Sigmoid colon (tissue), 7 donors: ENCODE measurements around the gene ZNF683. TPM values are rescaled to one million over a fixed set of nuclear protein-coding genes. Genes with fewer than 3 reads are reported as not detected.

ENCODE experiments used
- DNase-seq: peaks from one replicate; pipeline ENCODE4 v3.0.0-alpha.2; 2019
- H3K27ac ChIP-seq, 4 donors: fragments of 200-600 bp; sonication (generic); one replicate each; pipeline ENCODE4 v1.5.1; 2016 to 2019; ENCODE audit warnings: mild to moderate bottlenecking in 1 of 4
- H3K27me3 ChIP-seq, 3 donors: fragments of 200-600 bp; sonication (generic); one replicate each; pipeline ENCODE4 v1.5.1; 2019; ENCODE audit warnings: mild to moderate bottlenecking in 1 of 3
- H3K36me3 ChIP-seq, 4 donors: fragments of 200-600 bp; sonication (generic); one replicate each; pipeline ENCODE4 v1.5.1; 2016 to 2019
- H3K4me1 ChIP-seq, 4 donors: fragments of 200-600 bp; sonication (generic); one replicate each; pipeline ENCODE4 v1.5.1; 2017 to 2019
- H3K4me3 ChIP-seq, 4 donors: fragments of 200-600 bp; sonication (generic); one replicate each; pipeline ENCODE4 v1.5.1; 2017 to 2019; ENCODE audit warnings: mild to moderate bottlenecking in 2 of 4, moderate library complexity in 1 of 4
- H3K9me3 ChIP-seq, 4 donors: fragments of 200-600 bp in 3 of 4; sonication (generic) in 3 of 4; one replicate each; pipeline versions ENCODE4 v1.5.1 to v1.6.1; 2013 to 2019
- EP300 ChIP-seq, 4 donors: sonication (generic); formaldehyde crosslinking; IDR thresholded peaks; one replicate each; pipeline ENCODE4 v1.6.1; 2017; ENCODE audit warnings: antibody characterized with exemption in 4 of 4
- POLR2A ChIP-seq, 2 donors: fragments of 450-650 bp; IDR thresholded peaks; one replicate each; pipeline ENCODE4 v1.6.1; 2016; ENCODE audit warnings: antibody characterized with exemption in 2 of 2, mild to moderate bottlenecking in 2 of 2, moderate library complexity in 2 of 2
- POLR2AphosphoS5 ChIP-seq, 4 donors: sonication (generic); formaldehyde crosslinking; IDR thresholded peaks; one replicate each; pipeline ENCODE4 v1.6.1; 2017; ENCODE audit warnings: antibody characterized with exemption in 4 of 4
- WGBS, 2 donors: extraction: QIAGEN DNeasy Blood & Tissue Kit; methylation state at CpG; one replicate each; pipeline ENCODE4 v1.1.7; 2013; 5-methylcytosine and 5-hydroxymethylcytosine counted together
- intact Hi-C: fragments of 100-400 bp; cut with DNase I; formaldehyde crosslinking; loops from one replicate; pipeline ENCODE4 v1.15.1; 2023
- polyA plus RNA-seq, 3 donors: library from polyadenylated mRNA; stranded (reverse); fragments of 200-250 nt; gene quantifications; one replicate each; pipeline ENCODE4 v1.2.3, GENCODE V29; 2013
- total RNA-seq, 4 donors: library from RNA; depleted of rRNA; stranded (reverse); fragments of >200 nt; gene quantifications; one replicate each; pipeline ENCODE4 v1.1.0, GENCODE V29; 2016
- TF ChIP-seq, protein P1 (sequence below), 4 experiments: fragments of 450-650 bp in 3 of 4; fragments of 200-600 bp in 1 of 4; IDR thresholded peaks; one replicate each; pipeline ENCODE4 v1.5.1; 2016 to 2019; ENCODE audit warnings: antibody characterized with exemption in 4 of 4, mild to moderate bottlenecking in 3 of 4, moderate library complexity in 2 of 4
- donor health status: healthy with polysubstance abuse.
- donor health status: Bipolar disorder and iron deficiency.
- donor health status: healthy.

ZNF683 gene
- total and polyA plus RNA-seq, 7 donors, result 0.52 TPM; not detected in 6

DNA sequence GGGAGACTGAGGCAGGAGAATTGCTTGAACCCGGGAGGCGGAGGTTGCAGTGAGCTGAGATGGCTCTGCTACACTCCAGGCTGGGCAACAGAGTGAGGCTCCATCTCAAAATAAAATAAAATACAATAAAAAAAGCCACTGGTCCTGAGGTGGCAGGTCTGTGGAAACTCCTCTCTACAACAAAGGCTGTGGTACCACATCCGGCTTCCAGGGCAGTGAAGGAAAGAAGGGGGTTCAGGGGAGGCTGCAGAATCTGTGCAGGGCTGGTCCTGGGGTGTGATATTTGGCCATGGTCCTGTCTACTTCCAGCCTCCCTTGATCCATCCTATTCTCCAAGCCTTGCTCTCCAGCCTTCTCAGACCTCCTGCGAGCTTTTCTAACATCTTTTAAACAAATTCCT lies 731 bp upstream of the ZNF683 start:
- WGBS, 2 donors, result 74 to 80% methylated on average over 4 of the region's 4 CpGs
- intact Hi-C loops, result no loop called here
- Histone ChIP-seq H3K36me3 (no peaks in the 10 kb centered on the region), H3K4me1 (peaks cover 0 to 7% (median under 1%) of the 10 kb centered on the region in 4 donors), H3K27me3 (peaks cover 0 to 7% (median 0%) of the 10 kb centered on the region in 3 donors), H3K4me3 (no peak overlapping the region), H3K9me3 (peaks cover 0 to 3% (median 0%) of the 10 kb centered on the region in 4 donors), H3K27ac (no peak overlapping the region)
- DNase-seq, result no peak
- no peak for TF ChIP-seq POLR2AphosphoS5 (IDR thresholded peaks at IDR 0.05)
- TF ChIP-seq EP300 (IDR thresholded peaks at IDR 0.05), result no peak
- TF ChIP-seq, protein P1, sequence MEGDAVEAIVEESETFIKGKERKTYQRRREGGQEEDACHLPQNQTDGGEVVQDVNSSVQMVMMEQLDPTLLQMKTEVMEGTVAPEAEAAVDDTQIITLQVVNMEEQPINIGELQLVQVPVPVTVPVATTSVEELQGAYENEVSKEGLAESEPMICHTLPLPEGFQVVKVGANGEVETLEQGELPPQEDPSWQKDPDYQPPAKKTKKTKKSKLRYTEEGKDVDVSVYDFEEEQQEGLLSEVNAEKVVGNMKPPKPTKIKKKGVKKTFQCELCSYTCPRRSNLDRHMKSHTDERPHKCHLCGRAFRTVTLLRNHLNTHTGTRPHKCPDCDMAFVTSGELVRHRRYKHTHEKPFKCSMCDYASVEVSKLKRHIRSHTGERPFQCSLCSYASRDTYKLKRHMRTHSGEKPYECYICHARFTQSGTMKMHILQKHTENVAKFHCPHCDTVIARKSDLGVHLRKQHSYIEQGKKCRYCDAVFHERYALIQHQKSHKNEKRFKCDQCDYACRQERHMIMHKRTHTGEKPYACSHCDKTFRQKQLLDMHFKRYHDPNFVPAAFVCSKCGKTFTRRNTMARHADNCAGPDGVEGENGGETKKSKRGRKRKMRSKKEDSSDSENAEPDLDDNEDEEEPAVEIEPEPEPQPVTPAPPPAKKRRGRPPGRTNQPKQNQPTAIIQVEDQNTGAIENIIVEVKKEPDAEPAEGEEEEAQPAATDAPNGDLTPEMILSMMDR (IDR thresholded peaks at IDR 0.05), result no peak
- TF ChIP-seq POLR2A (IDR thresholded peaks at IDR 0.05), result no peak

DNA sequence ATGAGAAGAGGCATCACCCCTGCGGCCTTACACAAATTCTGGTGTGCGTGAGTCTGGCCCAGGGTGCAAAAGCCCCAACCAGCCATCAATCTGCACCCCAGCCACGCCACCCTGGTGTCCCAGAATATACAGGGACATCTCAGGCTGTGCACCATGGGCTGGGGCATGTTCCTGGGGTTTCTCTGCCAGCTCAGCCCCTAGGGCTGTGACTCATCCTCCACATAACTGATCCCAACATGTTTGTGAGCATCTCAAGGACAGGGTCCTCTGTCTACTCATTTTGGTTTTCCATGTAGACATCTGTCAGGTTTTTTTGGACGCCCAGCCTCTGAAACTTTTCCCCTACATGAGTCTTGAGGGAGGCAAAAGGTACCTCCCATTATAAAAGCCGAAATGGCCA lies 511 bp downstream of the ZNF683 start:
- peaks cover 0 to 10% (median 0%) of the 10 kb centered on the region in 3 donors for H3K27me3 ChIP-seq
- no peaks in the 10 kb centered on the region for H3K36me3 ChIP-seq
- H3K27ac ChIP-seq, result no peak overlapping the region
- H3K4me3 ChIP-seq, result no peak overlapping the region
- 84 to 89% methylated on average over 5 of the region's 5 CpGs for WGBS, 2 donors
- intact Hi-C loops, result no loop called here
- H3K4me1 ChIP-seq, result no peaks in the 10 kb centered on the region
- DNase-seq, result no peak
- TF ChIP-seq POLR2AphosphoS5 (IDR thresholded peaks at IDR 0.05) (no peak), POLR2A (IDR thresholded peaks at IDR 0.05) (no peak), EP300 (IDR thresholded peaks at IDR 0.05) (no peak)
- TF ChIP-seq, protein P1 (IDR thresholded peaks at IDR 0.05), result no peak
- peaks cover 0 to 3% (median 0%) of the 10 kb centered on the region in 4 donors for H3K9me3 ChIP-seq

DNA sequence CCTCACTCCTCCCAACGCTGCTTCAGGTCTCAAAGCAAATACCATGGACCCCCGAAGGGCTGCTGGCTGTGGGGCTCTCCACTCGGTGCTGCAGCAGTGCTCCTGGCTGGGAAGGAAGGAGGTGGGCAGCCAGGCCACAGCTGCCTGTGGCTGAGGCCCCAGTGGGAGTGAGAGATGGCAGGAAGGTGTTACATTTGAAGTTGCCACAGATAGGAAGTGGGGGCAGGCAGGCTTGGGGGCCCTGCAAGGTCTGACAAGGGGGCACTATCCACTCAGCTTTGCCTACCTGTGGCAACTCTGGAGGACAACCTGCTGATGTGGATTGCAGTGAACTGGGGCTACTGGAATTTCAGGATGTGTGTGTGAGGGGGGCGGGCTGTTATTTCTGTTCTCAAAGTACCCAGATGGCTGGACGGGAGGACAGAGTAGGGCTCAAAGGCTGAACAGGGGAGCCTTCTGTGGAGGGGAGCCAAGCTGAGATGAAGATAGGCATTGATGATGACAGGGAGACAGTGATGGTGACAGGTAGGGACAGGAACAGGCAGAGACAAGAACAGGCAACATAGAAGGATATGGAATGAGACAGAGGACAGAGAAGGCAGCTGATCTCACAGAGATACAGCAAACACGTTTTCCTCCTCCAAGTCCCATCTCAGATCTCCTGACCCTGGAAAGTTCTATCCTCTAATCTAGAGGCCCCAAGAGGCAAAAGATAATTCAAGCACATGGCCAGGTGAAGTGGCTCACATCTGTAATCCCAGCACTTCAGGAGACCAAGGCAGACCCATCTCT lies 1.8 kb downstream of the ZNF683 start:
- H3K4me3 ChIP-seq, result no peak overlapping the region
- 55 to 71% methylated on average over 6 of the region's 6 CpGs for WGBS, 2 donors
- no peak for DNase-seq
- no peaks in the 10 kb centered on the region for H3K9me3 ChIP-seq
- peaks cover 0 to 10% (median 0%) of the 10 kb centered on the region in 3 donors for H3K27me3 ChIP-seq
- H3K36me3 ChIP-seq, result no peaks in the 10 kb centered on the region
- TF ChIP-seq, protein P1 (IDR thresholded peaks at IDR 0.05), result no peak
- TF ChIP-seq POLR2A (IDR thresholded peaks at IDR 0.05), result no peak
- no peak for TF ChIP-seq EP300 (IDR thresholded peaks at IDR 0.05)
- TF ChIP-seq POLR2AphosphoS5 (IDR thresholded peaks at IDR 0.05), result no peak
- H3K4me1 ChIP-seq, result no peaks in the 10 kb centered on the region
- no peak overlapping the region for H3K27ac ChIP-seq
- intact Hi-C loops, result no loop called here

DNA sequence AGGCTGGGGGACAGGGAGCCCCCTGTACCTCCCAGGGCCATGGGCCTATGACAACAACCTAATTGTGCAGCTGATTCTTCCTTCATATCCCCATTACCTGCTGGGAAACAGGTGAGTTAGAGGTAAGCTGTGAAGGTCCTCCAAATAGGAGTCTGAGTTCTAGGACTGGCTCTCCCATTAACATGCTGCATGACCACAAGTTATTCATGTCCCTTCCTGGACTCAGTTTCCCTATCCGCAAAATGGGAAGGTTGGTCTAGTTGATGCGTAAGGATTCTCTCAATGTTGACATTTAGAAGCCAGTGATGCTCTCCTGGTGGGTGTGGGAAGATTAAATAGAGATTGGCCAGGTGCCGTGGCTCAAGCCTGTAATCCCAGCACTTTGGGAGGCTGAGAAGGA lies 4.1 kb downstream of the ZNF683 start:
- WGBS, 2 donors, result 94 to 96% methylated on average over 3 of the region's 3 CpGs
- TF ChIP-seq, protein P1 (IDR thresholded peaks at IDR 0.05), result no peak
- no peak for TF ChIP-seq POLR2A (IDR thresholded peaks at IDR 0.05)
- no peak for TF ChIP-seq POLR2AphosphoS5 (IDR thresholded peaks at IDR 0.05)
- TF ChIP-seq EP300 (IDR thresholded peaks at IDR 0.05), result no peak
- Histone ChIP-seq H3K4me3 (no peak overlapping the region), H3K36me3 (no peaks in the 10 kb centered on the region), H3K4me1 (no peaks in the 10 kb centered on the region), H3K27me3 (peaks cover 0 to 28% (median 12%) of the 10 kb centered on the region in 3 donors), H3K27ac (no peak overlapping the region), H3K9me3 (no peaks in the 10 kb centered on the region)
- intact Hi-C loops, result no loop called here
- no peak for DNase-seq
